MM.1S (cell line): ENCODE data around the gene KCNQ2.

Source experiments
- DNase-seq: peaks from one replicate; pipeline ENCODE4 v3.0.0-alpha.2; 2015
- H2AFZ ChIP-seq: fragments of 300-600 bp; sonication (generic); 2 replicates; pipeline ENCODE4 v1.6.0; 2016; ENCODE audit warnings: antibody characterized with exemption, low read length
- H3F3A ChIP-seq: fragments of 300-600 bp; sonication (generic); 2 replicates; pipeline ENCODE4 v1.6.1; 2016; ENCODE audit warnings: mild to moderate bottlenecking, antibody characterized with exemption, low read length, moderate library complexity, mixed read lengths; ENCODE audit not compliant: insufficient read depth
- H3K27ac ChIP-seq: fragments of 300-600 bp; sonication (generic); 2 replicates; pipeline ENCODE4 v1.5.1; 2016; ENCODE audit warnings: mild to moderate bottlenecking, low read length
- H3K27me3 ChIP-seq: fragments of 300-600 bp; sonication (generic); replicated peaks from 2 replicates; pipeline ENCODE4 v1.6.0; 2016; ENCODE audit warnings: low read length; ENCODE audit not compliant: insufficient read depth
- H3K36me3 ChIP-seq: fragments of 300-600 bp; sonication (generic); replicated peaks from 2 replicates; pipeline ENCODE4 v1.6.1; 2016; ENCODE audit warnings: mild to moderate bottlenecking, low read length, mixed read lengths; ENCODE audit not compliant: insufficient read depth
- H3K4me1 ChIP-seq: fragments of 300-600 bp; sonication (generic); 2 replicates; pipeline ENCODE4 v1.6.1; 2016; ENCODE audit warnings: low read length, mixed read lengths
- H3K4me2 ChIP-seq: fragments of 300-600 bp; sonication (generic); 2 replicates; pipeline ENCODE4 v1.6.0; 2016; ENCODE audit warnings: low read depth, low read length
- H3K4me3 ChIP-seq: fragments of 300-600 bp; sonication (generic); 2 replicates; pipeline ENCODE4 v1.5.1; 2016; ENCODE audit warnings: low read length, mixed read lengths
- H3K79me2 ChIP-seq: fragments of 300-600 bp; sonication (generic); 2 replicates; pipeline ENCODE4 v1.6.1; 2016; ENCODE audit warnings: mixed run types, low read length, mixed read lengths
- H3K9ac ChIP-seq: fragments of 300-600 bp; sonication (generic); 2 replicates; pipeline ENCODE4 v1.6.1; 2016; ENCODE audit warnings: low read length, mixed read lengths
- H3K9me2 ChIP-seq: fragments of 300-600 bp; sonication (generic); replicated peaks from 2 replicates; pipeline ENCODE4 v1.6.1; 2016; ENCODE audit warnings: mild to moderate bottlenecking, low read length, mixed read lengths; ENCODE audit not compliant: insufficient read depth
- H3K9me3 ChIP-seq: fragments of 300-600 bp; sonication (generic); replicated peaks from 2 replicates; pipeline ENCODE4 v1.6.1; 2016; ENCODE audit warnings: mild to moderate bottlenecking, low read length, mixed read lengths; ENCODE audit not compliant: insufficient read depth
- H4K20me1 ChIP-seq: fragments of 300-600 bp; sonication (generic); 2 replicates; pipeline ENCODE4 v1.6.1; 2016; ENCODE audit warnings: mild to moderate bottlenecking, low read length, moderate library complexity, mixed read lengths; ENCODE audit not compliant: insufficient read depth
- CTCF ChIP-seq: fragments of 300-600 bp; sonication (generic); IDR thresholded peaks from 2 replicates; pipeline ENCODE4 v1.5.1; 2016; ENCODE audit warnings: antibody characterized with exemption, low read length, mixed read lengths
- EZH2 ChIP-seq: fragments of 300-600 bp; sonication (generic); optimal IDR thresholded peaks from 2 replicates; pipeline ENCODE3; 2017; ENCODE audit warnings: low read depth, mild to moderate bottlenecking, antibody characterized with exemption, low read length, mixed read lengths
- EZH2phosphoT487 ChIP-seq: fragments of 300-600 bp; sonication (generic); IDR thresholded peaks from 2 replicates; pipeline ENCODE4 v1.6.1; 2018; ENCODE audit warnings: antibody characterized with exemption, low read length

KCNQ2 gene

GRCh38 chr20:63386491-63386890 is 86.0 kb downstream of the KCNQ2 start:
- H4K20me1 ChIP-seq = no peaks in the 10 kb centered on the region
- no peak for DNase-seq
- no peaks in the 10 kb centered on the region for H3K9me3 ChIP-seq
- peaks cover 88% of the 10 kb centered on the region for H3K27me3 ChIP-seq
- H3K9ac ChIP-seq = no peak overlapping the region
- no peaks in the 10 kb centered on the region for H3K36me3 ChIP-seq
- H2AFZ ChIP-seq = no peak overlapping the region
- no peak overlapping the region for H3K4me2 ChIP-seq
- no peak overlapping the region for H3K27ac ChIP-seq
- no peaks in the 10 kb centered on the region for H3K9me2 ChIP-seq
- TF ChIP-seq EZH2phosphoT487 (no peak), EZH2 (no peak), CTCF (no peak)
- no peaks in the 10 kb centered on the region for H3K79me2 ChIP-seq
- H3K4me3 ChIP-seq = no peak overlapping the region
- H3K4me1 ChIP-seq = no peaks in the 10 kb centered on the region
- H3F3A ChIP-seq = no peaks in the 10 kb centered on the region

- peaks cover 88% of the 10 kb centered on the region for H3K27me3 ChIP-seq
- no peaks in the 10 kb centered on the region for H3K79me2 ChIP-seq
- no peaks in the 10 kb centered on the region for H3F3A ChIP-seq
- H3K9ac ChIP-seq = no peak overlapping the region
- H2AFZ ChIP-seq = no peak overlapping the region
- no peaks in the 10 kb centered on the region for H3K4me1 ChIP-seq
- TF ChIP-seq EZH2phosphoT487 = no peak
- TF ChIP-seq EZH2 = no peak
- H3K9me3 ChIP-seq = no peaks in the 10 kb centered on the region
- H3K4me3 ChIP-seq = no peak overlapping the region
- H3K27ac ChIP-seq = no peak overlapping the region
- H3K4me2 ChIP-seq = no peak overlapping the region
- H3K36me3 ChIP-seq = no peaks in the 10 kb centered on the region
- no peaks in the 10 kb centered on the region for H3K9me2 ChIP-seq
- H4K20me1 ChIP-seq = no peaks in the 10 kb centered on the region
- DNase-seq = no peak
Measured at GRCh38 chr20:63385819-63386218, 86.6 kb downstream of the KCNQ2 start.

GRCh38 chr20:63384336-63384735 is 88.1 kb downstream of the KCNQ2 start:
- H3K79me2 ChIP-seq = no peaks in the 10 kb centered on the region
- no peaks in the 10 kb centered on the region for H3K9me2 ChIP-seq
- no peaks in the 10 kb centered on the region for H3K4me1 ChIP-seq
- no peak overlapping the region for H3K4me3 ChIP-seq
- TF ChIP-seq EZH2 (no peak), EZH2phosphoT487 (no peak), CTCF (no peak)
- peaks cover 83% of the 10 kb centered on the region for H3K27me3 ChIP-seq
- H3K27ac ChIP-seq = no peak overlapping the region
- H3K9me3 ChIP-seq = no peaks in the 10 kb centered on the region
- H3K4me2 ChIP-seq = no peak overlapping the region
- no peak overlapping the region for H3K9ac ChIP-seq
- no peak for DNase-seq
- H3F3A ChIP-seq = no peaks in the 10 kb centered on the region
- no peaks in the 10 kb centered on the region for H4K20me1 ChIP-seq
- H3K36me3 ChIP-seq = no peaks in the 10 kb centered on the region
- H2AFZ ChIP-seq = no peak overlapping the region

- Histone ChIP-seq H3K9ac (no peak overlapping the region), H4K20me1 (no peaks in the 10 kb centered on the region), H3K4me1 (no peaks in the 10 kb centered on the region), H2AFZ (no peak overlapping the region), H3K27me3 (peaks cover 83% of the 10 kb centered on the region), H3K4me2 (no peak overlapping the region), H3K36me3 (no peaks in the 10 kb centered on the region), H3K4me3 (no peak overlapping the region), H3K79me2 (no peaks in the 10 kb centered on the region), H3K9me2 (no peaks in the 10 kb centered on the region), H3F3A (no peaks in the 10 kb centered on the region), H3K27ac (no peak overlapping the region), H3K9me3 (no peaks in the 10 kb centered on the region)
- DNase-seq = no peak
- no peak for TF ChIP-seq CTCF
- no peak for TF ChIP-seq EZH2
- TF ChIP-seq EZH2phosphoT487 = no peak
Measured at GRCh38 chr20:63383556-63383955, 88.9 kb downstream of the KCNQ2 start.
